ENCODE measurements around the gene DYNC1LI1. TPM values are rescaled to one million over a fixed set of nuclear protein-coding genes. Genes with fewer than 3 reads are reported as not detected.

DYNC1LI1 gene
- total RNA-seq: 37.6 TPM

DNA sequence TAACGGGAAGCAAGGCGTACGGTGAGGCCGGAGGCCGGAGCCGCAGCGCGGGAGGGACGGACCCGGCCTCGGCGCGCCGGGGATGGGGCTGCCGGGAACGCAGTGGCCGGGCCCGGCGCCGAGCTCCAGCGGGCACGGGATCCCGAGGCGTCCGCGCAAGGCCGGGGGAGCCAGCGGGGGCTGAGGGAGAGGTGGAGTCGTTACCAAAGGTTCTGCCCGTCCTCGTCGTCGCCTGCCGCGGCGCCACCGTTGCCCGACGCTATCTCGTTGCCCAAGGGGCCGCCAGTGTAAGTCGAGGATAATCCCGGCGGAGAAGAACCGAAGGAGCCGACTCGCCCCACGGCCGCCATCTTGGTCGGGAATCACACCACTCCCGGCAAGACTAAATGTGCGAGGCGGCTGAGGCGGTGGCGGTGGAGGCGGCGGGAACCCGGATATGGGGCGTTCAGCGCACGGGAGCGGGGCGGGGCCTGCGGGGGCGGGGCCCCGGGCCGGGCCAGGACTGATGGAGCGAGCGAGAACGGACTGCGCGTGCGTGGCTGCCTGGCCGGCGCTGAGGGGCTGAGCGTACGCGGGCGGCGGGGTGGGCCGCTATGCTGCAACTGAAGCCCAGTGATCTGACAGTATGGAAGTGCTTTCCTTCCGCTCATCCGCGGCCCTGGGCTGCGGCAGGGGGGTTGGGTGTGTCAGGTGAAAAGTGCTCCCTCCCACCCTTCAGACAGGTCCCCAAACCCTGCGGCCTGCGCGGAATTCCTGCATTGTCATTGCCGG, at the start of gene DYNC1LI1:
TSS of gene DYNC1LI1 (minus strand) at position 438 of the 771 bp plus-strand sequence. CDS start at position 350, 88 bp downstream.
- DNase-seq: peak; percentile 84

DNA sequence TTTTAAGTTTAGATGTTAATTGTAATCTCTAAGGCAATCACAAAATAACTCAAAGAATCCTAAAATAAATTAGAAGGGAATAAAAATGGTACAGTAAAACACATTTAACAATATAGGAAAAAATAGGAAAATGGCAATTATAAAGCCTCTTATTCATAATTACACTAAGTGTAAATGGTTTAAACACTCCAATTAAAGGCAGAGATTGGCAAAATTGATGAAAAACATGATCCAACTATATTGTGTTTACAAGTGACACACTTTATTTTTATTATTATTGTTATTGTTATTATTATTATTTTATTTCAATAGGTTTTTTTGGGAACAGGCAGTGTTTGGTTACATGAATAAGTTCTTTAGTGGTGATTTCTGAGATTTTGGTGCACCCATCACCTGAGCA, 48.7 kb upstream of the DYNC1LI1 start:
- DNase-seq: no peak

- no peak for DNase-seq
These were observed 45.8 kb upstream of the DYNC1LI1 start for GRCh38 chr3:32616267-32616962.

DNA sequence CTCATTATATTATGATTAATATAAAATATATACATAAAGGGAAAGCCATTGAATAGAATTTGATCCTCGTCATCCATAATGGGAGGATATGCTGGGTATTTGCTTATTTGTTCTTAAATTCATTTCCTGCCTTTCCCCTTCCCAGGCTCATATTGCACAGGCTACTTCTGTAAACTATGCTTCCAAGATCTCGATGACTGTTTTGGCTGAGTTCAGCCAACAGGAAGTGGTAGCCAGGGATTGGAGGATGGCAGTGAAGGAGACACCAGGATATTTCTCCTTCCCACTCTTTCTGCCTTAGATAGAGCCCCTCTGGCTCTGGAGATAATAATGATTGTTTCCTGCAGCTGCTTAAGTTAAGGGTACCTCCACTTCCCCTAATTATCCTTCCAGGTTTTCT, 44.3 kb upstream of the DYNC1LI1 start:
- DNase-seq: no peak

GRCh38 chr3:32613183-32613582, 42.5 kb upstream of the DYNC1LI1 start:
- no peak for DNase-seq

DNA sequence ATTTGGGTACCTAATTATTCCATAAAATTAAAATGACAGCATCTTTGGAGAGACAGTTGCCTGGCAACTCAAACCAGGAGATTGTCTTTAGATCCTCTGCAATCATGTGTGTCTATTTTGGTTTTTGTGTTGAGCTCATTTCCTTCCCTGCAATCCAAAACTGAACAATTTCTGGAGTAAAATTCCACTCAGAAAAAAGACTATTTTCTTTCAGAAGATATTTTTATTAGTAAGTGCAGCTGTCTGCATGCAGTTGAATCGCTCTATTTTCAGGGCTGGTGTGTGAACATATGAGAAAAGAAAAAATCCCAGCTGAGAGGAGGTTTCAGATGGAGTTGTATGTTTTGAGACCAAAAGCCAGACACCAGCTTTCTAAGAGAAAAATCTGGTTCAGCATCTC, 41.9 kb upstream of the DYNC1LI1 start:
- no peak for DNase-seq

GRCh38 chr3:32607522-32607921, 36.9 kb upstream of the DYNC1LI1 start:
- DNase-seq: no peak

- DNase-seq: no peak
These were observed 36.3 kb upstream of the DYNC1LI1 start for GRCh38 chr3:32606960-32607359.

DNA sequence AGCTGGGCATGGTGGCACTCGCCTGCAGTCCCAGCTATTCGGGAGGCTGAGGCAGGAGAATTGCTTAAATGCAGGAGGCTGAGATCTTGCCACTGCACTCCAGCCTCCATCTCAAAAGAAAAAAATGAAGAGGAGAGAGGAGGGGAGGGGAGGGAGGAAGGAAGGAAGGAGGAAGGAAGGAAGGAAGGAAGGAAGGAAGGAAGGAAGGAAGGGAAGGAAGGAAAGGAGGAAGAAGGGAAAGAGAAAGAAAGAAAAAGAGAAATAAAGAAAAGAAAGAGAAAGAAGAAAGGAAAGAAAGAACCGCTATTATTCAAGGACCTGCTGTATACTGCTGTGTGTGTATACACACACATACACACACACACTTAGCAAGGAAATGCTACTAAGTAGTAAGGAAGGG, 35.6 kb upstream of the DYNC1LI1 start:
- DNase-seq: no peak

DNA sequence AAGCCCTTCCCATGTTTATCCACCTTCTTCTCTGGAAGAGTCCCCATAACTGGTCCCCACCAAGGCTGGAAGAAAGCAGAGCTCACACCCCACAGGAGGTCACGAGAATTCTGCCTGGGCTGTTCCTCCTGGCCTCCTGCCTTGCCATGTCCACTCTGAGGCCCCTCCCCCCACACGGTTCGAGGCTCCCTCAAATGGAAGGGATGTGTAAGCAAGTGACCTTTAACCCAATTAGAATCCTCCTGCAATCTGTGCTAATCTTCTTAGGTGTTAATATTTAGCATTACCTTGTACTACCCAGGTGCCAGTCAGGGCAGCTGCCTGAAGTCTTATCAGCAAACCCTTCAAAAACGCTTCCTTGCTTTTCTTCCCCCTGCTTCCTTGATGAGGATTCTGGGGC, 32.4 kb upstream of the DYNC1LI1 start:
- DNase-seq: no peak

DNA sequence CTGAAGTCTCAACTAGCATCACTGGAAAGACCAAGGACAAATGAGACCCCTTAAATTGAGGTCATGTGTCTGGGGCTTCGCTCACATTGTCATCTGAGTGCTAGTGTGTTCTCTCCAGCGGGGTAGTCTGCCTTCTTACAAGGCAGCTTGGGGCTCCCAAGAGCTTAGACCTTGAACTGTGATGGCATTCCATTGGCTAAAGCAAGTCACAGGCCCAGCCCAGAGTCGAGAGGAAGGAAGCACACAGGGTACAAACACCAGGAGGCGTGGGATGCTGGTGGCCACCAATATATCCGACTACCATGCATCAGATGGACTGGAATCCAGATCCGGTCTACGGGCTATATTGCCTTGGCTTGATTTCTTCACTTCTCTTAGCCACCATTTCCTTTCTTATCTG, 31.5 kb upstream of the DYNC1LI1 start:
- DNase-seq: no peak

- DNase-seq: no peak
These were observed 31.1 kb upstream of the DYNC1LI1 start for GRCh38 chr3:32601722-32602121.

DNA sequence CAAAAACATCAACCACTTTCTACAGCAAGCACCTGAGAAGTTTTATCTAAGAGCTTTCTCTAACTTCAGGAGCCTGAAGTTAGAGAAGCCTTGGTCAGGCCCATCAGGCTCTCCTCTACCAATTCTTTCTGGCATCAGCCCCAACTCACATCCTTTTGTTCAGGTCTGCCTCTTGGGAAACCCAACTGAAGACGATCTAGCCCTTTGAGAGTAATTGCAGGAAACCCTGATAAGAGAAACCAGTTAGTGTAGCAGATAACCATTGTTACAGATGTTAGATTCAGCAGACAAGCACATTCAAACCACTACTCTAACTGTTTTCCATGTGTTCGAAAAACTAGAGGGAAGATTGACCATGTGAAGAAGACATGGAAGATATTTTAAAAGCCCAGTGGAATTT, 27.0 kb upstream of the DYNC1LI1 start:
- DNase-seq: no peak

DNA sequence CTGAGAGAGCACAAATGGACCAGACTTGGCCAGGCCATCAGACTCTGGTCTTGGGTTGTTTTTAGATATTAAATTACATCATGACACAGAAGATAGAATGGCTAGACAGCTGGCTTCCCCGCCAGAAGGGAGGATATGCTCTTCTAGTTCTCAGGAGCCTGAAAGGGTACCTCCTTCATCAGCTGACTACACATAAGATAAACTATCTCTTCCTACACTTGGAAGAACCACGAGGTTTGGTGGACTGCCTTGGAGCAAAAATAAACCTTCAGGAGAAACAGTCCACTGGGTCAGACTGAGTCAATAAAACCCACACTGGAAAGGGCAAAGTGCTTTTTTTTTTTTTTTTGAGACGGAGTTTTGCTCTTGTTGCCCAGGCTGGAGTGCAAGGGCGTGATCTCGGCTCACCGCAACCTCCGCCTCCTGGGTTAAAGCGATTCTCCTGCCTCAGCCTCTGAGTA, 26.3 kb upstream of the DYNC1LI1 start:
- no peak for DNase-seq

- DNase-seq: no peak
These were observed 25.7 kb upstream of the DYNC1LI1 start for GRCh38 chr3:32596282-32596908.

DNA sequence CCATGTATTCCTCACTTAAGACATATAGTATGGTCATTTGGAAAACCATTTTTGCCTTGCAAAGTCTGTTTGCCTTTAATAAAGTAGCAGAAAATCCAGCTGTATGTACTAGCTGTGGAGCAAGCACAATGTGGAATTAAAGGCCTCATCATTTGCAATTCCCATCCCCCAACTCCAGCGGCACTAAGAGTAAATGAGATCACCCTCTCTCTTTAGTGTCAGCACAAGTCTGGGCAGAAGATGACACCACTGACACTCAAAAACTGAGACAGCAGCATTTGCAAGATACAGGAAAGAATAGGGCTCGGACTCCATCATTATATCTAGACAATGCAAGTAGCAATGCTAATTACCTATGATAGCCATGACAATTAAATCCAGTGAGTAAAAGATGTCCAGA, 24.7 kb upstream of the DYNC1LI1 start:
- DNase-seq: no peak

GRCh38 chr3:32593903-32594525, 23.4 kb upstream of the DYNC1LI1 start:
- no peak for DNase-seq

- DNase-seq: no peak
These were observed 22.2 kb upstream of the DYNC1LI1 start for GRCh38 chr3:32592696-32593353.

GRCh38 chr3:32592011-32592410, 21.4 kb upstream of the DYNC1LI1 start:
- no peak for DNase-seq

GRCh38 chr3:32591186-32591585, 20.5 kb upstream of the DYNC1LI1 start:
- no peak for DNase-seq

DNA sequence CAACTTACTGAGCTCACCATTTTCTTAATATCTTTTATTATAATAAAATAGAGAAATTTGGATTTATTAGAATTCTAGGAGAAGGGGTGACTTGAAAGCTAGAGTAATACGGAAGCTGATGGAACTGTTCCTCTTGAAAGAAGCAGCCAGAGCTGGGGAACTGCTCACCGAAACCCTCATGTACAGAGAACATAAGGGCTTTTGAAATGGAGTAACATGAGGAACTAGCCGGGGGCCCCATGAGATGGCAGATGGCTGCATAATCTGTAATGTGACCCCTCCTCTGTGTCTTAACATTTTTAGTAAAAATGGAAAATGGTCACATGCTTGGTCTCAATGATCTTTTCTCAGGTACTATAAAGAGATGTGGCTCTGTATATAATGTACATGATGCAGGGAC, 15.7 kb upstream of the DYNC1LI1 start:
- no peak for DNase-seq

DNA sequence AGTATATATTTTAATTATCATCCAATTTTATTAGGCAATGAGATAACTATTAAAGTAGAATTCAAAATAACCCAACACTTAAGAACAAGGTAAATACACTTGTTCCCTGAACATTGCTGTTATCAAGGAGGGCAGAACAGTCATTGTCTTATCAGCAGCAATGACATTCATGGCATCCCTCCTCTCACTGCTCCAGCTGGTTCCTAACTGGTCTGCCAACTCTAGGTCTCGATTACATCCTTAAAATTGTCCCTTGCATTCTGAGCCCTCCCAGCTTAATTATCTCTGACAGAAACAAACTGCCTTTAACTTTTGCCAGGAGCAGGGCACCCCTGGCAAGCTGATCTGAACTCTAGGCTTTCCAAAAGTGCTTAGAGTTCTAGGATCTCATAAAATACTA, 14.0 kb upstream of the DYNC1LI1 start:
- no peak for DNase-seq
